HG02610 (cell line): ENCODE data around the gene PRKAG3.
"Not testable (repeated sequence)": the region's sequence is repeated elsewhere in the genome, so short reads cannot be mapped to it uniquely, and the experiment has no call there.

Experiments
- ATAC-seq: cut with Tn5 transposase; IDR thresholded peaks from one replicate; pipeline ENCODE4 v1.9.1; 2021; ENCODE audit warnings: mild to moderate bottlenecking, moderate library complexity; ENCODE audit not compliant: unreplicated experiment

Gene PRKAG3

DNA sequence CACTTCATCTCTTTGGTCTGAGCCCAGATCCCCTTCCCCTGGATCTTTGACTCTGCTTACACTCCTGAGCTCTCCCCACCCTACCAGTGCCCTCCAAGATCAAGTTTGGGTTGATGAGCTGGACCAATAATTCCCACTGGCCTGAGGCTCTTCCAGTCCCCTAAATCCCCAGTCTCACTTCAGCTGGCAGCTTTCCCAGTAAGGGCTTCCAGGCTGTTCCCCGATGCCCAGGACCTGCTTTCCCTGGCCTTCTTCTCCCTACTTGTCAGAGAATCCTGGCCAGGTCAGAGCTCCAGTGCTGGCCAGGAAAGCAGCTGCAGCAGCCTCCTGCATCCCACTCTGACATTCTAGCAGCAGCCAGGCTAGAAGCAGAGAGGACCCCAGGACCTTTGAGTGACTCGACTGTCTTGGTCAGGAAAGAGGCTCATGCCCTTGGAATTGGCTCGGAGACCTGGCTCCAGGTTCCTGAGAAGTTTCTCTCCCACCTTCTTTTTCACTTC is 31.5 kb upstream of the PRKAG3 start:
- no peak for ATAC-seq

DNA sequence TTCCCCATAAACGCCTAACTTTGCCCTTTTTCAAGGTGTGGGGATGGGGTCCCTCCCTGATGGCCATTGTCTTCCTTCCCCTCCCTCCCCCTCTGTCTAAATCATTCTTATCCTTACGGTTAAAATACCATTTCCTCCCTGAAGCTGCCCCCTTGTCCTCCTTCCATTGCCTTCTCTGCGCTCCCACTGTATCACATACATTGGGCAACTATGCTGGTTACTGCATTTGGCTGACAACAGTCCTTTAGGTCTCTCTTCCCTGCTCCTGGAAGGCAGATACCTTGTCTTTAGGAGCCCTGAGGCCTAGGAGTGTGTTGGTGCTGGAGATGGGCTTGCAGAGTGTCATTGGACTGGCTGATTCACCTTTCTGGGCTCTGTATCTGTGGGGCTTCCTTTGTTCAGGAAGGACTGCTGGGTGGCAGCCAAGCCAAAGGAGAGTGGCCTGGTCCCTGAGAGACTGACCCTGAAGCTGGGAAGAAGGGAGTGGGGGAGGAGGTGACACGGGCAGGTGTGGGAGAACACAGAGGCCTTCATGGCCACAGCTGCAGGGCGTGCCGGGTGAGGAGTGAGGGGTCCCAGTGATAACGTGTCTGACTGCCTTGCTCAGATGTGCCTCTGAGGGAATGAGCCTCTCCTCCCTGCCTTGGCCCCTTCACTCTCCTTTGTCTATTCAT is 30.2 kb upstream of the PRKAG3 start:
- ATAC-seq: no peak

DNA sequence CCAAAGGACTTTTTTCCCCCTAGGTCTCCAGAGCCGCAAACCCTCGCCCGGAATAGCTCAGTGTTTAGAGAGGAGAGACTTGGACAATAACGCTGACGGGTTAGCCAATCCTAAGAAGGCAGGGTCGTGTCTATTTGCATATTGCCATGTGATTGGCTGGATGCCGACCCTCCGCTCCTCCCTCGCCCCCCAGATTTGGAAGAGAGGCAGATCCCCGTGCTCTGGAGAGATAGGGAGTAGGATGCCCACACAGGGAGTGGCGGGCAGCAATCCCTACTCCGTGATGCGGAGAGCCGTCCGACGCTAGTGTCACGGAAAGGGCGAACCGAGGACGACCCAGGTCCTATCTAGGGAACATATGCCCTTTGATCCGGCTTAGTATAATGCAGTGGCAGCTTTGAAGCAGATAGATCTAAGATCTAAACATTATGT is 29.4 kb upstream of the PRKAG3 start:
- no peak for ATAC-seq

DNA sequence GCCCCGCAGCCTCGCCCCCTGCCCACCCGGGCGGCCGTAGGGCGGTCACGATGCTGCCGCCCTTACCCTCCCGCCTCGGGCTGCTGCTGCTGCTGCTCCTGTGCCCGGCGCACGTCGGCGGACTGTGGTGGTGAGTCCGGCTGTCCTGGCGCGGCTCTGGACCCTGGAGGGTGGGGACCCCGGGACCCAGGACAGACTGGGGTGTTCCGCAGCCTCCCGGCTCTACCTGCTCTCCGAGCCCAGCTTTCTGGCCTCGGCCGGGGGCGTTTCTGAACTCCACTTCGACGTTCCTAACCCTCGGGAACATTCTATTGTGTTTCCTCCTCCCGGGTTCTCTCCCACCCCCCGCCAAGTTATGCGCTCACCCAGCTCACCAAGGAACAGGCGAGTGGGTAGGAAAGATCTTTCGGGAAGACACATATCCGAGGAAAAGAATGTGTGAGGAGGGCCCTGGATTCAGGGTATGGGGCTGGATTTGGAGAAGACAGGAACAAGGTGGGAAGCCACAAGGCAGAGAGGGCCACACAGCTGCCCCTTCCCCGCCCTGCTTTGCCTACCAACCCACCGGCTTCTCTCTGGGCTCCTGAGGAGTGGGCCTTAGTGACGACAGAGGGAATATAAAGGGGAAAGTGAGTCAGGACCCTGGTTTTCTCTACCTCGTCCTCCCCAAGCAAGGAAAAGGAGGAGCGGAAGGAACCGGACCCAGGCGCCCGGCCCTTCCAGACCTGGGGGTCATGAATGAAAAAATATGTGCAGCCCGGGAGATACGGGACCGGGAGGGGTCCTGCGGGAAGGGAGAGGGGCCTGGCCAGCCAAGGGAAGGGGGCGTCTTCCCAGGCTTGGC is 28.6 kb upstream of the PRKAG3 start:
- ATAC-seq: no peak

DNA sequence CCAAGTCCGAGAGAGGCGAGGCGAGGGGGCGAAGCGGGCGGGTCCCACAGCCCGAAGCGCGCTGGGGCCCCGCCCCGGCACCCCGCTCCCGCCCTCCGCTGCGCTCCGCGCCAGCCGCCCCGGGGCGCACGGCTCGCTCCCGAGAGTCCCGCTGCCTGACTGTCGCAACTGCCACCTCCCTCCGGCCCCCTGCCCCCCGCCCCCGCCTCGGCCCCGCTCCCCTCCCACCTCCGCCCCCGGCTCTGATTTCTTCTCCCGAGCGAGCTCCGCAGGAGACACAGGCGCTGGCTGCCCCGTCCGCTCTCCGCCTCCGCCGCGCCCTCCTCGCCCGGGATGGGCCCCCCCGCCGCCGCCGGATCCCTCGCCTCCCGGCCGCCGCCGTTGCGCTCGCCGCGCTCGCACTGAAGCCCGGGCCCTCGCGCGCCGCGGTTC is 28.0 kb upstream of the PRKAG3 start, which contains the start of gene WNT6:
WNT6 (plus strand) TSS at position 250 of the 432 bp plus-strand sequence. CDS start 233 bp downstream, outside the sequence.
- ATAC-seq: no peak

DNA sequence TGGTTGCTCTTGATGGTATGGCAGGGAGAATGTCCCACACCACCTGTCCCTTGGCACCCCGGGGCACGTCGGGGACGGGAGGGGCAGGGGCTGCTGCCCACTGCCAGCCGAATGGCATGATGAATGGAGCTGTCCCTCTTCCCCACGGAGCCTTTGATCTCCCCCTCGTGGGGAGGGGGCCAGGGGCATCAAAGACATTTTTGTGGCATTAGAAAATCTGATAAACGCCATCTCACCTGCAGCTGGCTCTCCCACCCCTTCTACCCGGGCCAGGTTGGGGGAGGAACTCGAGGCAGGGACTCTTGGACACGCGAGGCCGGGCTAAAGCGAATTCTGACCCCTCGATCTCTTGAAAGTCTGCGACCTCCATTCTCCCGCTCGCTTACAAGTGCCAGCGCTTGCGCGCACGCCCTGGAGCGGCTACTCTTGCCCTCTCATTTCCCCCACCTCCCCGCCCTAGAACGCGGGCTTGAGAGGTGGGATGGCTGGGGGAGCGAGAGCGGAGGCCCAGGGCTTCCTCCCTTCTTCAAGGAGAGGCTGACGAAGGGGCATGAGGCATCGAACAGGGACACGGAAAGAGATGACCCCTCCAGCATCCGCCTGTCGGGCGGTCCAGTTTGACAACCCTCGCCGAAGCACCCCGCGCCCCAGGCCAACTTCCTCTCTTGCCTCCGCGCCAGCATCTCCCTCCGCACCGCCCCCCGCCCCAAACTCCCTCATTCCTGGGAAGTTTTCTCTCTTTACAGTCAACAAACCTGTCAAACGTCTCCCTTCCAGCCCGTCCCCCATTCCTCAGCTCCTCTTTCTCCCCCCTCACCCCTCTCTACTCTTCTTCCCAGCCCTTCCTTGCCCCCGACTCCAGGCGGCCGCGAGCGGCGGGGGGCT is 27.3 kb upstream of the PRKAG3 start:
- ATAC-seq: no peak

DNA sequence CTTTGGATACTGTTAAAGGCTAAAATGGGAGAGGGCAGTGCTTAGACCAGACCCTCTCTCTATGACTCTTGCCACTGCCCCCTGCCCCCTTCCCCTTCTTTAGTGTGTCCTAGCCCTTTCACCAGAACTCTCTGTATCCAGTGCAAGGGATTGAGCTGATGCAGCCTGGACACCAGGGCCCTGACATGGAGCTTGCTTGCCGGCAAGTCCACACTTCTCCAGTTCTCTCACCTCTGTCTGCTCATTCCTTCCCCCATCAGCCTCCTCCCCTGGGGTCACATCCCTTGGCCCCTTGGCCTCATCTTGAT is 26.5 kb upstream of the PRKAG3 start:
- ATAC-seq: no peak

DNA sequence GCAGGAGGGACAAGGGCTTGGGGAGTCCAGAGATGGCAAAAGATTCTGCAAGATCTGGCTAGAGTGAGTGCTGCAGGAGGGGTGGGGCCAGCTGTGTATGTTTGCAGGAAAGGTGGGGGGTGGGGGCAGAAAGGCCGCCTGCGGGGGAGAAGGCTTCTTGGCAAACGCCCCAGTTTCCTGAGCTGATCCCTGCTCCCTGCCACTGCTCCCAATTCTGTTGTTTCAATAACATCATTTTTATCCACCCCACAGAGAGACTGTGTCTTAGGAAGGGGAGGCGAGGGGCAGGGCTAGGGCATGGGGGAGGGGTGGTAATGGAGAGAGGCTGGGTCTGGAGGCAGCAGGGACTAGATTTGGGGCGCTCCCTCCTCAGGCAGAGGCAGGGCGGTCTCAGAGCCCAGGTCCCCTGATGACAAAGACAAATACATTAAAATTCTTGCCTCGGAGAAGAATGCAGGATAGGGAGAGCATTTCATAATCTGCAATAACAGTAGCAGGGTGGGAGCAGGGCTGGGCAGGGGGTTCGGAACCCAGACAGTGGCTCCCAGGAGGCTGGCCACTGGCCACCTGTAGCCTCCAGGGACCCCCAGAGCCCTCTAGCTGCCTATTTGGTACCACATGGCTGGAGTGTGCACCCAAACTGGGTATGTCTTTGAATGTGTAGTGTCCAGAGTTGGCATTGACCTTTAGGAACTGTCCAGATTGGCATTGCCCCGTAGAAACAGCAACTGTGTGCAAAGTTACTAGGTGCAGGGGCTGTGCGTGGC is 26.0 kb upstream of the PRKAG3 start:
- ATAC-seq: no peak

DNA sequence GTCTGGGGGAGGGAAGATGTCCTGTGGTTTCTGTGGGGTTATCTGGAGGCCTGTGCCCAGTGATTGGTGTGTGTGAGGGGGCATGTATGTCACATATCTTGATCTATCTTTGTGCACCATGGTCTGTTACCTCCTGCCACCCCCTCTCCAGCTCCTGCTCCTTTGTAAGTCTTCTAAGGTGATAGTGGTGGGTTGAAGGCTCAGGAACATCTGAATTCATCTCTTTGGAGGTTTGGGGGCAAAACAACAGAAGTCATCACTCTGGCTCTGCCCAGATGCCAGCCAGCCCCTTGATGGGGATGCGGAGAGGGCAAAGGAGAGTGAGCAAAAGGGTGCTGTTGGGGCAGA is 25.3 kb upstream of the PRKAG3 start:
- no peak for ATAC-seq

DNA sequence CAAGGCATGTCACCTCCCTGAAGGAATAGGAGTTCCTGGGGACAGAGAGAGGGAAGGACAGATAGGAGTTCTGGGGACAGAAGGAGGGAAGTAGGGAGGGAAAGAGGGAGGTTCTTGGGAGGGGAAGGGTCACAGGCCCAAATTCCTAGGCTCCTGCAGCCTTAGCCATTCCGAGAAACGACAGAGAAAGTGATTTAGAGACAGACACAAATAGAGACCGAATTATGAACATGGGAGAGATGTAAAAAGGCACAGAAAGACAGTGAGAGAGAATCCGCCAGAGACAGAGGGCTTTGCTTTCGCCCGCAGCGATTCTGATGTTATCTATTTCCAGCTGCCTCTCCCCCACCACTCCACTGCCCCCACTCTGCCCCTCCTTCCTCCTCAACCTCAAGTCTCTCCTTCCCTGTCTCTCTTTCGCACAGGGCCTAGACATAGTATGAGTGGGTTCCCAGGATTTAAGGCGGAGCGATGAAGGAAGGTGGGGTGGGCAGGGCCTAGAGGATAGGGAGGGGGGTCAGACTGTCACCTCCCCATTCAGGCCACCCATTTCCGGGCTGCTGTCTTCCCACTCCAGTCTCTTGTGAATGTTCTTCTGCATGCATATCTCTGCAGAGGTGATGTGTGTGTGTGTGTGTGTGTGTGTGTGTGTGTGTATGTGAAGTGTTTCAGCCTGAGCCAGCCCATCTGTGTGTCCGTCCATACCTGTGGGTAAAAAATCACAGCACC is 24.7 kb upstream of the PRKAG3 start:
- no peak for ATAC-seq

DNA sequence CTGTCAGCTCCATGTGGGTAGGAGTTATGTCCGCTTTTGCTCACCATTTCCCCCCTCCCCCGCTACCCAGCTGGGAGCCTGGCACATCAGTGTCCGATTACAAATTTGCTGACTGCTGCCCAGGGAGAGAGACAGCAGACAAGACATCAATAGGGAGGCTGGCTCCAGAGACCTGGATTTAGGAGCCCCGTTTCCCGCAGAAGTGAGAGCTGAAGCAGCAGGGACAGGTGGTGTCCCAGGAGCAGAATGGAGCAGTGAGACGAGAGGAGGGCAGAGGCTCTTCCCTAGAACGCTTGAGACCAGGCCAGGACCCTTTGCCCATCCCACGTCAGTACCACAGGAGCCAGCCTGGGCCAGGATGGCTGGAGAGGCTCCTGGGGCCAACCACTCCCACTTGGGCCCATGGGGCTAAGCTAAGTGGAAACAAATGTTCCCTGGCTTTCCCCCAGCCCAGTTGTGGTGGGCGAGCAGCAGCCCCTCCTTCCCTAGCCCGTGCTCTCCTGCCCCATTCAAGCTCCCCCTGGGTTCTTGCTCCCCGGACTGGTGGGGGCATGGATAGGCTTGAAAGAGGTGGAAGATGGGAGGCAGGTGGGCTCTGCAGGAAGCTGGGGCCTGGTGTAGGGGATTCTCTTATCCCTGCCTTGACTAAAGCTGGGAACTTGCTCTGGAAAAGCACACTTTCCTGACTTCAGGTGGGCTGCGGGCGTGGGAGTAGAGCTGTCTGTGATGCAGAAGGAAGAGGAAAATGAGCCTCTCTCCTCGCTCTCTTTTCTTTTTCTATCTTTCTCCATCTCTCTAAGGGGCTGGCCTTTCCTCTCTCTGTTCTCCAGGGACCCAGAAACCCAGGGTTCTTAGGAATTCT is 23.9 kb upstream of the PRKAG3 start:
- ATAC-seq: no peak

DNA sequence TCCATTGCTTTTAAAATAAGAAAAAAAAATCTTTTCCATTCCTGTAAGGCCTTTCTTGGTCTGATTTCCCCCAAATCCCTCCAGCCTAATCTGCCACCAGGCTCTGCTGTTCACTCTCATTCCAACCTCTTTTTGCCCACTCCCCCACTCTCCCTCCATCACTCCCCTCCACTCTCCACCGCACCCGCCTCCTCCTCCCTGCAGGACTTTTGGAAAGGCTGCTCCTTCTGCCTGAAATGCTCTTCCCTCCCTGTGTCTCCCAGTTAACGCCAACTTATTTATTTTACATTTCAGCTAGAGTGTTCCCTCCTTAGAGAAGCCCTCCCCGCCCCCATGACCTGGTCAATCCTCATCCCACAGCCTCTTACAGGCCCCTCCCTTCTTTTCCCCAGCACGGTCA is 23.3 kb upstream of the PRKAG3 start:
- no peak for ATAC-seq

DNA sequence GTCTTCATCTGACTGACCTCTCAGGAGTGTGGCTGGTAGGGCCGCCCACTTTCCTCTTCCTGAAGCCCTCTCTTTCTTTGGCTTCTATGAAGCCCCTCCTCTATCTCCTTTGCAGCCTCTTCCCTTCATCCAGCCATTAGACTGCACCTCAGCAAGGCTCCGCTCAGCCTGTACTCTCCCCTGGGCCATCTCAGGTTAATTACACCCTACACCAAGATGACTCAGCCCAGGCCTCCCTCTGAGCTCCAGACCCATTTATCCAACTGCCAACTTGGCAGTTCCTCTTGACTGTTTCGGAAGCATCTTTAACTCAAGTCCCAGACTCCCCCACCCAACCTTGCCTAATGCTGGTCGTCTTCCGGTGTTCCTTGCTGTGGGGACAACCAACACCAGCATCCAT is 22.2 kb upstream of the PRKAG3 start:
- ATAC-seq: no peak

DNA sequence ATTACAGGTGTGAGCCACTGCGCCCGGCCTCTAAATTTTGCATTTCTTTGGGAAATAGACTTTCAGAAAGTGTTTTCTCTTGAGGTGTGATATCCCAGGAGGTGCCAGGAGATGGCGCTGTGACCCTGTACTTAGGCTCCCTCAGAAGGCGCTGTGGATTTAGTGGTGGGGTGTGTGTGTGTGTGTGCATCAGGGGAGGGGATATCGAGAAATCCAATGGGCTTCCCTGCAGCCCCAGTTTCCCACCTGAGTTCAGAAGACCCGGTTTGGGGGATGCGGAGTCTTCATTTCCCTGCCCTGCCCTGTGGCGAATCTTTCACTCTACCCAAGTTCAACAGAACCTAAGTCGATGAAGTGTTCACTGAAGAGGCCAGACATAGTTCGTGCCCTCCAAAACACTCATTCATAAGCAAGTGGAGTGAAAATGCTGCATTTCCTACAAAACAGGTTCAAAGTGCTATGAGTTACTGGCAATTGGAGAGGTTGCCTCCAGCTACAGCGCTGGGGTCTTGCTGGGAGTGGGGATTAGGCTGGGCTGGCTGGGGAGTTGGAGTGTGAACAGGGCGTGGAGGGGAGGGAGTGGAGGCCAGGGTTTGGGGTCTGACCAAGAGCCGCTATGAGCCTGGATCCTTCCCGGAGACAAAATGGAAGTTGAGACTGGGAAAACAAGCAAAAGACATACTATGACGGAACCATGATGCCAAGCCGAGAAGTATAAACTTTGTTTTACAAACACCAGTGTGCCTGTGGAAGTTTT is 21.5 kb upstream of the PRKAG3 start:
- no peak for ATAC-seq

DNA sequence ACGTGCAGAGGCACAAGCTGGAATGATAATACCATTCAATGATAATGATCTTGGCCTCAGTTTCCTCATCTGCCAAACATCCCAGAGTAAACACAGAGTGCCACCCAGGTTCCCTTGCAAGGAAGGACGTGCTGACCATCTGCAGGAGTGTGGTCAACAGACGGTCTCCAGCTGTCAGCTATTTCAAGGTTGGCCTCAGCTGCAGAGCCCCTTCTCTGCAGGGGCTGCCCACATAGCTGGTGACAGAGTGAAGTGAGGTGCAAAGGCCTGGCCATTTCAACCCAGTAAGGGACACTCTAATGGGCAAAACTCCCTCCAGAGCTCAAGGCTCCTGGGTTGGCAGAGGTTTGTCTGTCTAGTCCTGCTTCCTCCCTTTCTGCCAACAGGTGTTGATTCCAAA is 19.7 kb upstream of the PRKAG3 start:
- ATAC-seq: no peak

DNA sequence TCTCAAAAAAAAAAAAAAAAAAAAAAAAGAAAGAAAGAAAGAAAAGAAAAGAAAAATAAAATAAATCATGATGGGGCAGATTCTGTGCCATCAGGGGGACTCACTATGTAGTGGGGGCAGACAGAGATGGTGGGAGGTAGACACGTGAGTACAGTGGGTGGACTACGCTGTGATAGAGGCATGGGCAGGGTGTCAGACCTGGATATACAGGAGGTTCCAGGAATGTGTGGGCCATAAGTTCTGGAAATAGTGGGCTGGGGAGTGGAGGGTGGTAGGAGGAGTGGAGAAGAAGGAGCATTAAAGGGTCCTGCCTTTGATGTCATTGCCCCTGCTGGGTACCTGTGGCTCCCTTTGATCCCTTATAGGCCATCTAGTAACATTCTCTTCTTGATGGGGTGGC is 19.2 kb upstream of the PRKAG3 start:
- no peak for ATAC-seq

DNA sequence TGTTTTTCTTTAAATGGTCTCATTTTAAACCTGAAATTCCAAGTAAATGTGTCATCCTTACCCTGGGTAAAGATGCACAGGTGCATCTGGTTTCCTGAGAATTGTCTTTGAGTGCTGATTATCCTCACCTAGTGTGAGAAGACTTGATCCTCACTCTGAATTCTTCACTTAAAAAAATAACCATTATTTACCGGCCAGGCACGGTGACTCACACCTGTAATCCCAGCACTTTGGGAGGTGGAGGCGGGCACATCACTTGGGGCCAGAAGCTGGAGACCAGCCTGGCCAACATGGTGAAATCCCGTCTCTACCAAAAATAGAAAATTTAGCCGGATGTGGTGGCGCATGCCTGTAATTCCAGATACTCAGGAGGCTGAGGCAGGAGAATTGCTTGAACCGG is 18.1 kb upstream of the PRKAG3 start:
- no peak for ATAC-seq

DNA sequence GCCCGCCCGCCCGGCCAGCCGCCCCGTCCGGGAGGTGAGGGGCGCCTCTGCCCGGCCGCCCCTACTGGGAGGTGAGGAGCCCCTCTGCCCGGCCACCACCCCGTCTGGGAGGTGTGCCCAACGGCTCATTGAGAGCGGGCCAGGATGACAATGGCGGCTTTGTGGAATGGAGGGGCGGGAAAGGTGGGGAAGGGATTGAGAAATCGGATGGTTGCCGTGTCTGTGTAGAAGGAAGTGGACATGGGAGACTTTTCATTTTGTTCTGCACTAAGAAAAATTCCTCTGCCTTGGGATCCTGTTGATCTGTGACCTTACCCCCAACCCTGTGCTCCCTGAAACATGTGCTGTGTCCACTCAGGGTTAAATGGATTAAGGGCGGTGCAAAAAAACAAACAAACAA is 15.4 kb upstream of the PRKAG3 start:
- ATAC-seq: not testable (repeated sequence)
